IPS DF 6.9 (cell line): Measurements from ENCODE around the gene POLR3GL.

ENCODE experiments used
- DNase-seq: peaks from one replicate; pipeline ENCODE4 v3.0.0-alpha.2; 2013; ENCODE audit warnings: low read depth, low spot score
- H3K27ac ChIP-seq: one replicate; pipeline ENCODE4 v1.5.1; 2013; ENCODE audit warnings: low read length, control low read depth
- H3K27me3 ChIP-seq: 2 replicates; pipeline ENCODE4 v1.6.1; 2013; ENCODE audit warnings: mild to moderate bottlenecking, low read length; ENCODE audit not compliant: control insufficient read depth, insufficient read depth
- H3K36me3 ChIP-seq: 2 replicates; pipeline ENCODE4 v1.6.1; 2013; ENCODE audit warnings: low read length; ENCODE audit not compliant: control insufficient read depth, insufficient read depth
- H3K4me1 ChIP-seq: 2 replicates; pipeline ENCODE4 v1.6.1; 2013; ENCODE audit warnings: low read length; ENCODE audit not compliant: control insufficient read depth, insufficient read depth
- H3K4me3 ChIP-seq: 2 replicates; pipeline ENCODE4 v1.5.1; 2013; ENCODE audit warnings: mild to moderate bottlenecking, low read length
- H3K9me3 ChIP-seq: 2 replicates; pipeline ENCODE4 v1.6.1; 2013; ENCODE audit warnings: low read length, inconsistent platforms; ENCODE audit not compliant: control insufficient read depth, insufficient read depth
- WGBS: extraction: QIAGEN DNeasy Blood & Tissue Kit; methylation state at CpG from one replicate; pipeline ENCODE4 v1.1.7; 2013; ENCODE audit warnings: mixed read lengths, missing lambda C conversion rate; ENCODE audit not compliant: insufficient read length, insufficient coverage; 5-methylcytosine and 5-hydroxymethylcytosine counted together

POLR3GL gene

GRCh38 chr1:145991735-145992412, 27.4 kb downstream of the POLR3GL start:
- 0 out of 2 replicates have a peak, but pooled peaks cover 2% of the 10 kb centered on the region for H3K4me1 ChIP-seq
- no CpG with 5 or more reads among the region's 10 CpGs for WGBS
- no peaks in the 10 kb centered on the region for H3K9me3 ChIP-seq
- H3K27ac ChIP-seq, result no peak overlapping the region
- DNase-seq, result no peak
- H3K27me3 ChIP-seq, result no peaks in the 10 kb centered on the region
- peaks cover 12% of the 10 kb centered on the region; the same call in 1 of the 2 replicates for H3K36me3 ChIP-seq
- no peak overlapping the region for H3K4me3 ChIP-seq

DNA sequence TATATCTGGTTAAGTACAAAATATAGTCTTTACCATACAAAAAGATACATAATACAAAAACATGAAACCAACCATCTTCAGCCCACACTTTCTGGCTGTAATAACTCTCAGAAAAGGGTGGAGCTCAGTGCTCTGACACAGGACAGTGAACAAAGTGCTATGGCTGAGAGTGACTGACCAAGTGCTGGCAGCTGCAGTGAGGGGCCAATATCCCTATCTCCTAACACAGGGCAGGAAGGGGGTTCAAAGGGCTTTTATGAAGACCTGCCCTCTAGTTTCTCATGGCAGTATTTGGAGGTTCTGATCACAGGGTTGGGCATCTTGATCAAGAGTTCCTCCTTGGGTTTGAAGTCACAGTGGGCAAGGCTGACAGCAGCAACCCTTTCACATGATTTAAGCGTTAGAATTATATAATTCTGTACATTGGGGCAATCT, 28.0 kb downstream of the POLR3GL start:
- Histone ChIP-seq H3K27me3 (no peaks in the 10 kb centered on the region), H3K36me3 (peaks cover 12% of the 10 kb centered on the region; the same call in 1 of the 2 replicates), H3K4me3 (no peak overlapping the region), H3K27ac (no peak overlapping the region), H3K9me3 (no peaks in the 10 kb centered on the region), H3K4me1 (0 out of 2 replicates have a peak, but pooled peaks cover 2% of the 10 kb centered on the region)
- no peak for DNase-seq
- no CpG with 5 or more reads among the region's 1 CpG for WGBS

GRCh38 chr1:145992958-145993617, 28.6 kb downstream of the POLR3GL start:
- peaks cover 12% of the 10 kb centered on the region; the same call in 1 of the 2 replicates for H3K36me3 ChIP-seq
- H3K27me3 ChIP-seq, result no peaks in the 10 kb centered on the region
- H3K27ac ChIP-seq, result no peak overlapping the region
- H3K4me3 ChIP-seq, result no peak overlapping the region
- H3K4me1 ChIP-seq, result 0 out of 2 replicates have a peak, but pooled peaks cover 2% of the 10 kb centered on the region
- no CpG with 5 or more reads among the region's 5 CpGs for WGBS
- no peak for DNase-seq
- H3K9me3 ChIP-seq, result no peaks in the 10 kb centered on the region

DNA sequence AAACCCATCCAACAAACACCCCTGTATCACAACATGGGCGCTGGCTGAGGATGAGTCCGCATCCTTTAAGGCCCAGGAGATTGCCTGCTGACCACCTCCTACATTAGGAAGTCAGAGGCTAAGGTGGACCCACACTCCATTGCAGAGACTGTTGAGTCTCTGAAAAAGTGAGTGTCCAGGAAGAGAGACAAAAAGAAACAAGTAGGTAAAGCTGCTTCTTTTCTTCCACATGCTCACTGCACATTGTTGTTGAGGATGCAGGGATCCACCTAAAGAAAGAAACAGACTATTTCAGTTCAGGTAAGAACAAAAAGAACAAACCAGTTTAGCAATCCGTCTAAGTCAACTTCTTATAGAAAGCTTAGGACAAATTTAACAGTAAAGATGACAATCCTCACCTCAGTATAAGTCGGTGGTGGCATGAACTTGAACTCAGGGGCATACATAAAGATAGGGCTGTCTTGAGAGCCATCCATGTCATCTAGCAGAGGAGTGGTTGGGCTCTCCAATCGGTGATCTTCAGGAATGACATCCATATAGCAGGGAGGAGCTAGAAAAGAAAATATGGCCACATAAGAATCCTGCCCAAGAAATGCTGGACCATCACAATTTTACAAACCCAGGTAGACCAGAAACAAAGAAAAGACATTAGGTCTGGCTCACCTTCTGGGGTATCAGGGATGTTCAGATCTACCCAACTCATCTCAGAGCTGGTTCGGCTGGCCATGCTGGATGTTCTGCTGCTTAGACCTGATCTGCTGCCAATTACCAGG, 29.3 kb downstream of the POLR3GL start:
- DNase-seq, result no peak
- WGBS, result no CpG with 5 or more reads among the region's 6 CpGs
- 0 out of 2 replicates have a peak, but pooled peaks cover 2% of the 10 kb centered on the region for H3K4me1 ChIP-seq
- no peaks in the 10 kb centered on the region for H3K9me3 ChIP-seq
- H3K4me3 ChIP-seq, result no peak overlapping the region; the same call in 1 of the 2 replicates
- peaks cover 12% of the 10 kb centered on the region; the same call in 1 of the 2 replicates for H3K36me3 ChIP-seq
- no peaks in the 10 kb centered on the region for H3K27me3 ChIP-seq
- no peak overlapping the region for H3K27ac ChIP-seq

- Histone ChIP-seq H3K27me3 (no peaks in the 10 kb centered on the region), H3K4me3 (peak overlapping the region; percentile 94; the same call in 1 of the 2 replicates), H3K36me3 (peaks cover 12% of the 10 kb centered on the region; the same call in 1 of the 2 replicates), H3K27ac (no peak overlapping the region), H3K4me1 (0 out of 2 replicates have a peak, but pooled peaks cover 2% of the 10 kb centered on the region), H3K9me3 (no peaks in the 10 kb centered on the region)
- WGBS, result no CpG with 5 or more reads among the region's 10 CpGs
- DNase-seq, result no peak
Observed at GRCh38 chr1:145994391-145995120, 30.1 kb downstream of the POLR3GL start.

- H3K27me3 ChIP-seq, result no peaks in the 10 kb centered on the region
- no peaks in the 10 kb centered on the region for H3K9me3 ChIP-seq
- 0 out of 2 replicates have a peak, but pooled peaks cover 2% of the 10 kb centered on the region for H3K4me1 ChIP-seq
- WGBS, result no CpG with 5 or more reads among the region's 8 CpGs
- peak overlapping the region; percentile 94; the same call in 1 of the 2 replicates for H3K4me3 ChIP-seq
- DNase-seq, result no peak
- H3K27ac ChIP-seq, result no peak overlapping the region
- H3K36me3 ChIP-seq, result peaks cover 12% of the 10 kb centered on the region; the same call in 1 of the 2 replicates
Observed at GRCh38 chr1:145995148-145995881, 30.8 kb downstream of the POLR3GL start.

DNA sequence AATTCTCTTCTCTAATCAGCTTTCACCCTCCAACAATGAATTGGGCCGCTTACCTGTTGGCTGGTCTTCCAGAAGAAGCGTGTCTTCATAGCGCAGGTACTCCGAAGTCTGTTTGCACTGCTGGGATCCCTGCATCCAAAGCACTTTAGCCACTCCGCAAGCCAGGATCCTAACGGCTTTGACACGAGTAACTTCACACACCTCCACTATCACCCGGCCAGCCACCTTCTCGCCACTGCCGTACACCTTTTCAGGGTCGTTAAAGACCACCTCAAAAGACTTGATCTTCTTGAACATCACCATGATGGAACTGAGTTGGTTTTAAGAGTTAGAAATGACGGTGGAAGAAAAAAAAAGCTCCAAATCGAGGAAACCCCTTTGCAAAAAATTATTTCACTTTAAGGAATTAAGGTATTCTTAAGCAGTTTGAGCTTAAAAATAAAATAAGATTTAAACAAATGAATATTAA, 31.5 kb downstream of the POLR3GL start:
- no CpG with 5 or more reads among the region's 13 CpGs for WGBS
- no peak for DNase-seq
- no peaks in the 10 kb centered on the region for H3K9me3 ChIP-seq
- H3K4me1 ChIP-seq, result 0 out of 2 replicates have a peak, but pooled peaks cover 2% of the 10 kb centered on the region
- H3K4me3 ChIP-seq, result peak overlapping the region; percentile 94
- no peak overlapping the region for H3K27ac ChIP-seq
- H3K27me3 ChIP-seq, result no peaks in the 10 kb centered on the region
- peaks cover 12% of the 10 kb centered on the region; the same call in 1 of the 2 replicates for H3K36me3 ChIP-seq

DNA sequence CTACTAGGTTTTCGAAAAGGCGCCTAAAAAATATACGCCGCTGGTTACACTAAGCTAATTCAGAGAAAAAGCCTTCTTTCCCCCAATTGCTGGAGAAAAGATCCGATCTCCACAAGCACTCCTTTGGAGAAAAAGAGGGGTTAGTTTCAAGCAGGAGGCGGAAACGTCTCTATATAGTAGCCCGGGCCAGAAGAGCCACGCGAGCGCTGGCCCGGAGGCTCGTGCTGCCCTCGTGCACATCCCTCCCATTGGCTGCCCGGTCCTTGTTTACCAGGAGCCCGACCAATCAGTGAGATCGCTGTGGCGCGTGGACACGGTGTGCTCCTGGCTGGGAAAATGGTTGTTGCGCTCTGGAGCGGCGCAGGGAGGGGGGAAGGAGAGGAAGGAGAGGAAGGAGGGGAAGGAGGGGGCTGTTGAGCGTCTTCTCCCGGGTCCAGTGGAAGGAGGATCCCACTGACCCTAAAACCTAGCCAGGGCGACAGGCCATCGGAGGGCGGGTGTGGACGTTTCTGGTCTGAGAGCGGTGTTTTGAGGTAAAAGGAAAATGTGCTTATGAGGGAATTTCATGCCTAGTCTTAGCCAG, 32.0 kb downstream of the POLR3GL start, which contains the start of gene TXNIP:
Gene TXNIP (minus strand): TSS at position 147 of the 583 bp plus-strand sequence. CDS start 313 bp downstream, outside the sequence.
- Histone ChIP-seq H3K4me1 (0 out of 2 replicates have a peak, but pooled peaks cover 2% of the 10 kb centered on the region), H3K4me3 (peak within 1 kb of the TSS; percentile 94), H3K36me3 (peaks cover 12% of the 10 kb centered on the region; the same call in 1 of the 2 replicates), H3K27ac (no peak within 1 kb of the TSS), H3K9me3 (no peaks in the 10 kb centered on the region), H3K27me3 (no peaks in the 10 kb centered on the region)
- WGBS, result no CpG with 5 or more reads among the region's 30 CpGs
- no peak for DNase-seq
